Gastrocnemius medialis (tissue), 4 donors: ENCODE results near the gene OVAAL.

Experiments
- POLR2A ChIP-seq, 2 donors: fragments of 450-650 bp; IDR thresholded peaks; one replicate each; pipeline ENCODE4 v1.6.1; 2017; ENCODE audit warnings: antibody characterized with exemption in 2 of 2, mild to moderate bottlenecking in 2 of 2, moderate library complexity in 2 of 2
- TF ChIP-seq, protein P1 (sequence below), 5 experiments: fragments of 450-650 bp in 3 of 5; fragments of 200-600 bp in 2 of 5; sonication (generic) in 2 of 5; IDR thresholded peaks in 4 of 5; conservative IDR thresholded peaks in 1 of 5; 1 replicate in 4 of 5; 2 replicates in 1 of 5; pipeline ENCODE4 v1.5.1; 2016 to 2019; ENCODE audit warnings: antibody characterized with exemption in 5 of 5, mild to moderate bottlenecking in 3 of 5, moderate library complexity in 3 of 5

DNA sequence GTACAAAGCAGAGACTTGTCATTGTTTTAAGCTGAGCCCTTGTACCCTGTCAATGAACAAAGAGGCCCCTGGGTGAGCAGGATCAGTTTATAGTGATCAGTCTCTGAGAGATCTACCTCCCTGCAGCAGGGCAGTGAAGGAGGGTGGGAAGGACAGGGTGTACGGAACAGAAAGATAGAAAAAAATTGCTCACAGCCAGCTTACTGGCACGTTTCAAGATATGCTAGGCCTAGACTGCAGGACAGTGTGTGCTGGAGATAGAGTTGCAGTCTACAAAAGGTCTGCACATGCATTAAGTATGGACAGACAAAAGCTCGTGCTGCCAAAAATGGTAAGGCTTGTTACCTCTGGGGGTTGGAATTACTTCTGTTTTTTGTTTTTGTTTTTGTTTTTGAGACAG lies 34.6 kb downstream of the OVAAL start:
- TF ChIP-seq, protein P1, sequence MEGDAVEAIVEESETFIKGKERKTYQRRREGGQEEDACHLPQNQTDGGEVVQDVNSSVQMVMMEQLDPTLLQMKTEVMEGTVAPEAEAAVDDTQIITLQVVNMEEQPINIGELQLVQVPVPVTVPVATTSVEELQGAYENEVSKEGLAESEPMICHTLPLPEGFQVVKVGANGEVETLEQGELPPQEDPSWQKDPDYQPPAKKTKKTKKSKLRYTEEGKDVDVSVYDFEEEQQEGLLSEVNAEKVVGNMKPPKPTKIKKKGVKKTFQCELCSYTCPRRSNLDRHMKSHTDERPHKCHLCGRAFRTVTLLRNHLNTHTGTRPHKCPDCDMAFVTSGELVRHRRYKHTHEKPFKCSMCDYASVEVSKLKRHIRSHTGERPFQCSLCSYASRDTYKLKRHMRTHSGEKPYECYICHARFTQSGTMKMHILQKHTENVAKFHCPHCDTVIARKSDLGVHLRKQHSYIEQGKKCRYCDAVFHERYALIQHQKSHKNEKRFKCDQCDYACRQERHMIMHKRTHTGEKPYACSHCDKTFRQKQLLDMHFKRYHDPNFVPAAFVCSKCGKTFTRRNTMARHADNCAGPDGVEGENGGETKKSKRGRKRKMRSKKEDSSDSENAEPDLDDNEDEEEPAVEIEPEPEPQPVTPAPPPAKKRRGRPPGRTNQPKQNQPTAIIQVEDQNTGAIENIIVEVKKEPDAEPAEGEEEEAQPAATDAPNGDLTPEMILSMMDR (IDR thresholded peaks at IDR 0.05 in 4 of 5, conservative IDR thresholded peaks at IDR 0.05 in 1 of 5): no peak
- TF ChIP-seq POLR2A (IDR thresholded peaks at IDR 0.05): no peak
